Measurements from ENCODE around the gene C14orf132. TPM values are rescaled to one million over a fixed set of nuclear protein-coding genes. Genes with fewer than 3 reads are reported as not detected.

Gene C14orf132
- total RNA-seq, 4 donors from 2014 or later: 1.2 to 6.2 (median 4.5) TPM

- TF ChIP-seq CTCF (IDR thresholded peaks at IDR 0.05) (no peak), POLR2A (IDR thresholded peaks at IDR 0.05) (no peak)
- H3K36me3 ChIP-seq: no peaks in the 10 kb centered on the region
- no peak overlapping the region for H3K27ac ChIP-seq
- H3K4me3 ChIP-seq: no peak overlapping the region
- no peaks in the 10 kb centered on the region for H3K4me1 ChIP-seq
- no peaks in the 10 kb centered on the region for H3K27me3 ChIP-seq
- peak in 2 of 3 donors; percentile 2 to 16 for DNase-seq
- H3K9me3 ChIP-seq: no peaks in the 10 kb centered on the region
These were observed 41.4 kb downstream of the C14orf132 start for GRCh38 chr14:96080571-96080970.

- no peak for TF ChIP-seq CTCF (IDR thresholded peaks at IDR 0.05)
- TF ChIP-seq POLR2A (IDR thresholded peaks at IDR 0.05): no peak
- H3K27ac ChIP-seq: no peak overlapping the region
- no peaks in the 10 kb centered on the region for H3K36me3 ChIP-seq
- H3K4me3 ChIP-seq: no peak overlapping the region
- no peaks in the 10 kb centered on the region for H3K4me1 ChIP-seq
- H3K27me3 ChIP-seq: no peaks in the 10 kb centered on the region
- H3K9me3 ChIP-seq: no peaks in the 10 kb centered on the region
- peak in 1 of 3 donors; percentile 14 for DNase-seq
These were observed 42.1 kb downstream of the C14orf132 start for GRCh38 chr14:96081224-96081623.

GRCh38 chr14:96081767-96082400 is 42.7 kb downstream of the C14orf132 start:
- no peaks in the 10 kb centered on the region for H3K4me1 ChIP-seq
- peak in 1 of 3 donors; percentile 34 for DNase-seq
- H3K27me3 ChIP-seq: no peaks in the 10 kb centered on the region
- H3K9me3 ChIP-seq: no peaks in the 10 kb centered on the region
- H3K36me3 ChIP-seq: no peaks in the 10 kb centered on the region
- H3K4me3 ChIP-seq: no peak overlapping the region
- H3K27ac ChIP-seq: no peak overlapping the region
- no peak for TF ChIP-seq POLR2A (IDR thresholded peaks at IDR 0.05)
- no peak for TF ChIP-seq CTCF (IDR thresholded peaks at IDR 0.05)

- DNase-seq: peak in 1 of 3 donors; percentile 9
- Histone ChIP-seq H3K27me3 (no peaks in the 10 kb centered on the region), H3K4me1 (no peaks in the 10 kb centered on the region), H3K4me3 (no peak overlapping the region), H3K36me3 (no peaks in the 10 kb centered on the region), H3K27ac (no peak overlapping the region), H3K9me3 (no peaks in the 10 kb centered on the region)
- TF ChIP-seq CTCF (IDR thresholded peaks at IDR 0.05) (no peak), POLR2A (IDR thresholded peaks at IDR 0.05) (no peak)
These were observed 43.5 kb downstream of the C14orf132 start for GRCh38 chr14:96082420-96083300.

- DNase-seq: peak in 1 of 3 donors; percentile 27
- no peaks in the 10 kb centered on the region for H3K27me3 ChIP-seq
- H3K9me3 ChIP-seq: no peaks in the 10 kb centered on the region
- TF ChIP-seq POLR2A (IDR thresholded peaks at IDR 0.05) (no peak), CTCF (IDR thresholded peaks at IDR 0.05) (no peak)
- no peaks in the 10 kb centered on the region for H3K4me1 ChIP-seq
- no peaks in the 10 kb centered on the region for H3K36me3 ChIP-seq
- H3K4me3 ChIP-seq: no peak overlapping the region
- H3K27ac ChIP-seq: no peak overlapping the region
These were observed 44.6 kb downstream of the C14orf132 start for GRCh38 chr14:96083667-96084320.

Data from Peyer's patch (tissue), 4 donors.